ENCODE measurements around the gene HAO2. TPM values are rescaled to one million over a fixed set of nuclear protein-coding genes. Genes with fewer than 3 reads are reported as not detected.

The HAO2 gene
- total RNA-seq, 1 donor = not detected

DNA sequence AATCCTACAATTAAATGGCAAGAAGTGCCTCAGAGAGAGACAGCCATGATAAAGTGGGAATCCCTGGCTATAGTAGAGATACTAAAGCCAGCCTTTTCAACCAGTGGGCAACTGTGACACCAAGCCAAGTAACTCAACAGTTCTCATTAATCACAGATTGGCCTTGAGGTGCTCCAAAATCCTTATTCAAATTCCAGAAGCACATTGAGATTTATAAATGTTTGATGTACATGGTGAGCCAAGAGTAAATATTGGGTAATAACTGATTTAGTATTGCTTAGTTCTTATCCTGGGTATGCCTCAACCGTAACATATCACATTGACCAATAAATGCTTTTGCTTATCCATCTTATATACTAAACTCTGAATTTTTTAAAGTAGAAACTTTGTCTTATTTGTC lies 17.1 kb downstream of the HAO2 start:
- TF ChIP-seq, protein P1, sequence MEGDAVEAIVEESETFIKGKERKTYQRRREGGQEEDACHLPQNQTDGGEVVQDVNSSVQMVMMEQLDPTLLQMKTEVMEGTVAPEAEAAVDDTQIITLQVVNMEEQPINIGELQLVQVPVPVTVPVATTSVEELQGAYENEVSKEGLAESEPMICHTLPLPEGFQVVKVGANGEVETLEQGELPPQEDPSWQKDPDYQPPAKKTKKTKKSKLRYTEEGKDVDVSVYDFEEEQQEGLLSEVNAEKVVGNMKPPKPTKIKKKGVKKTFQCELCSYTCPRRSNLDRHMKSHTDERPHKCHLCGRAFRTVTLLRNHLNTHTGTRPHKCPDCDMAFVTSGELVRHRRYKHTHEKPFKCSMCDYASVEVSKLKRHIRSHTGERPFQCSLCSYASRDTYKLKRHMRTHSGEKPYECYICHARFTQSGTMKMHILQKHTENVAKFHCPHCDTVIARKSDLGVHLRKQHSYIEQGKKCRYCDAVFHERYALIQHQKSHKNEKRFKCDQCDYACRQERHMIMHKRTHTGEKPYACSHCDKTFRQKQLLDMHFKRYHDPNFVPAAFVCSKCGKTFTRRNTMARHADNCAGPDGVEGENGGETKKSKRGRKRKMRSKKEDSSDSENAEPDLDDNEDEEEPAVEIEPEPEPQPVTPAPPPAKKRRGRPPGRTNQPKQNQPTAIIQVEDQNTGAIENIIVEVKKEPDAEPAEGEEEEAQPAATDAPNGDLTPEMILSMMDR (IDR thresholded peaks at IDR 0.05; ENCODE audit: insufficient read depth, low read depth, low read length) = no peak
- no peak overlapping the region for H3K4me3 ChIP-seq (ENCODE audit: low read depth, low read length)

DNA sequence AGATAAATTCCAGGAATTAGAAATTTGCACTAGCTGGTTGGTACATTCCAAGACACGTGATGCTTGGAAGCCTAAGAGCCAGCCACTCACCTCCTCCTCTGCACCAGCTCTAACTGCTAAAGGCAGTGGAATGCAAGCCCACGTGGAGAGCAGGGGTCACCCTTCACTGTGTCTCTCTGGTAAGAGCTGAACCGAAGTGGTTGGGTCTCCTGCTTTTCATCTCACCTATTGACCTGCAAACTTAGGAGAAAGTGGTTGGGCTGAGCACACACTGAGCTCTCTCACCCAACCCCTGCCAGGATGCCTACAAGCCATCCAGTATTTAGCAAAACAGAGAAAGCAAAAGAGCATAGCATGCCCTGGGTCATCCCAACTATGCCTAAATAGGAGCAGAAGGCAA lies 19.3 kb downstream of the HAO2 start:
- no peak for DNase-seq (ENCODE audit: low read depth)
- H3K4me3 ChIP-seq (ENCODE audit: low read depth, low read length) = no peak overlapping the region
- TF ChIP-seq, protein P1 (IDR thresholded peaks at IDR 0.05; ENCODE audit: insufficient read depth, low read depth, low read length) = no peak

More for the DNA sequence above, 17.1 kb downstream of the HAO2 start:
- no peak for DNase-seq (ENCODE audit: low read depth)

DNA sequence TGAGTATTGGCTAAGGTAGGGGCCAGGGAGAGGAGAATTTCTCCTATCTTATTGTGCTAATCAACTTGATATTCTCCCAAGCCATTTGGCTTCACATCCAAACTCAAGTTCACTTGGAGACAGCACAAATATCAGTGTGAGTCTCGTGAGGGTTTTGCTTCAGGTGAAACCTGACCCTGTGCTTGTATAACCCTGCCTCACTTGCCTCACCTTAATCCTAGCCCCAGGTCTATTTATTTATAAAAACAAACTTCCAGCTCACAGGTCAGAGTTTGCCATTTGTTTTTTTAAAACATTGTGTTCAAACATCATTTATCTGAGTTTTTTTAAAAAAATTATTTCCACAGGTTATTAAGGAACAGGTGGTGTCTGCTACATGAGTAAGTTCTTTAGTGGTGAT lies 19.9 kb downstream of the HAO2 start:
- no peak overlapping the region for H3K4me3 ChIP-seq (ENCODE audit: low read depth, low read length)
- DNase-seq (ENCODE audit: low read depth) = no peak
- TF ChIP-seq, protein P1 (IDR thresholded peaks at IDR 0.05; ENCODE audit: insufficient read depth, low read depth, low read length) = no peak

DNA sequence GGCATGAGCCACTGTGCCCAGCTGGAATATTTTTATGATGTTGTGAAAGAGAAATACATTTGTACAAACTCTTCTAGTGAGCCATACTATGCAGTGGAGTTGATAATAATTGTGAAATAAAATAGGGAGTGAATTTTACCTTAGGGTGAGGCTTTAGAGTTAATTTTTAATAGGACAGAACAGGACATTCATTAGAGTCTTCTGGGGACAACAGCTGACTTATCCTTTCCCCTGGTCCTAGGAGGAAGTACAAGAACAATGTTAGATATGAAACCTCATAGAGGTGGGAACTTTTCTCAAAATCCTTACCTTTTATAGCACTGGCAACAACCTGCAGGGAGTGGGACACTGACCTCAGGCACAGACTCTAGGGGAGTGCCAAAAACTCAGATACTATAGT lies 21.9 kb downstream of the HAO2 start:
- H3K4me3 ChIP-seq (ENCODE audit: low read depth, low read length) = no peak overlapping the region
- DNase-seq (ENCODE audit: low read depth) = no peak
- TF ChIP-seq, protein P1 (IDR thresholded peaks at IDR 0.05; ENCODE audit: insufficient read depth, low read depth, low read length) = no peak

DNA sequence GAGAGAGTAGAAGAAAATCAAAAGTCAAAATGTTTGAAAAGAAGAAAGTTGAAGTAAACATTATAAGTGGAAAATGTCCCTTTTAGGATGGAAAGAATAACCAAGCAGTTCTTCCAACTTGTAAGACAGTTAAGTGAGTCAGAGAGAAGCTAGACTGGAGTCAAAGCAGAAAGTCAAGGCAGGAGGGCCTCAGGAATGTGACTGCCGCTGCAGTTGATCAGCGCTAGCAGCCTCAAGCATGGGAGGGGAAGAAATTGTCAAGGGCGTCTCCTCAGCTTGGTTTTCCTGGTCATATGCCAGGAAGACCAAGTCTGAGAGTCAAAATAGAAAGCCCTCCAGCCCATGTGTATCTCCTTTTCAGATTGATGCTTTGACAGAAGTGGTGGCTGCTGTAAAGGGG lies 23.2 kb downstream of the HAO2 start:
- no peak overlapping the region for H3K4me3 ChIP-seq (ENCODE audit: low read depth, low read length)
- TF ChIP-seq, protein P1 (IDR thresholded peaks at IDR 0.05; ENCODE audit: insufficient read depth, low read depth, low read length) = no peak
- DNase-seq (ENCODE audit: low read depth) = no peak

DNA sequence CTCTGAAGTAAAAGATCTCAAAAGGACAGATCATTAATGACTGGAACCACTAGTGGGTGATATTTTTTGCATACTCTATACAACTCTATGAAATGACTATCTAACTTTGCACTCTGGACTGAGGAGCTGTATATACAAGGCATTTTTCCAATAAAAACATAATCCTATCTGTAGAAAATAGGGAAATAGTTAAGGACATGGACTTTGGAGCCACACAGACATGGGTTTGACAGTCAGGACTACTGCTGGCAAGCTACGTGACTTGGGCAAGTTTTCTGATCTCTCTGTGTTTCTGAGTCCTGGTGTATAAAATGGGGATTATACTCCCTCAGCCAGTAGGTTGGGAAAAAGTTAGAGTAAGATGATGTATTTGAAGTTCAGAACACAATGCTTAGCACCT lies 25.5 kb downstream of the HAO2 start:
- H3K4me3 ChIP-seq (ENCODE audit: low read depth, low read length) = no peak overlapping the region
- TF ChIP-seq, protein P1 (IDR thresholded peaks at IDR 0.05; ENCODE audit: insufficient read depth, low read depth, low read length) = no peak
- DNase-seq (ENCODE audit: low read depth) = no peak

DNA sequence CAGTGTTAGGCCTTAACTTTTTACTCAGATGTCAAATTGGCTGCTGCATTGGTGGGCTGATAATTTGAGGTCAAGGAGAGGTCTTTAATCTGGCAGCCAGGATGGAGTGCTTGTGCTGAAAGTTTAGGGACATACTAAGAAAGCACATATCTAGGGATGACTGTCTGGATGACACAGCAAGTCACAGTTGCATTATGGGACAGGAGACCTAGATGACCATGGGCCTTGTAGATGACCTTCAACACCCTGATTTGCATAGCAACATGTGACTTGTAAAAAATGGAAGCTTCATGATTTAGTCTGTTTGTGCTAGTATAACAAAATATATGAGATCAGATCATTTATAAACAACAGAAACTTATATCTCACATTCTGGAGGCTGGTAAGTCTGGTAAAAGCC lies 28.4 kb downstream of the HAO2 start:
- H3K4me3 ChIP-seq (ENCODE audit: low read depth, low read length) = no peak overlapping the region
- no peak for DNase-seq (ENCODE audit: low read depth)
- TF ChIP-seq, protein P1 (IDR thresholded peaks at IDR 0.05; ENCODE audit: insufficient read depth, low read depth, low read length) = no peak
